GM18861 (cell line): ENCODE measurements around the gene TRAF1.

ENCODE experiments used
- ATAC-seq: cut with Tn5 transposase; IDR thresholded peaks from one replicate; pipeline ENCODE4 v1.9.1; 2021; ENCODE audit not compliant: unreplicated experiment

The TRAF1 gene

GRCh38 chr9:120890320-120891244 lies 36.0 kb downstream of the TRAF1 start:
- no peak for ATAC-seq

DNA sequence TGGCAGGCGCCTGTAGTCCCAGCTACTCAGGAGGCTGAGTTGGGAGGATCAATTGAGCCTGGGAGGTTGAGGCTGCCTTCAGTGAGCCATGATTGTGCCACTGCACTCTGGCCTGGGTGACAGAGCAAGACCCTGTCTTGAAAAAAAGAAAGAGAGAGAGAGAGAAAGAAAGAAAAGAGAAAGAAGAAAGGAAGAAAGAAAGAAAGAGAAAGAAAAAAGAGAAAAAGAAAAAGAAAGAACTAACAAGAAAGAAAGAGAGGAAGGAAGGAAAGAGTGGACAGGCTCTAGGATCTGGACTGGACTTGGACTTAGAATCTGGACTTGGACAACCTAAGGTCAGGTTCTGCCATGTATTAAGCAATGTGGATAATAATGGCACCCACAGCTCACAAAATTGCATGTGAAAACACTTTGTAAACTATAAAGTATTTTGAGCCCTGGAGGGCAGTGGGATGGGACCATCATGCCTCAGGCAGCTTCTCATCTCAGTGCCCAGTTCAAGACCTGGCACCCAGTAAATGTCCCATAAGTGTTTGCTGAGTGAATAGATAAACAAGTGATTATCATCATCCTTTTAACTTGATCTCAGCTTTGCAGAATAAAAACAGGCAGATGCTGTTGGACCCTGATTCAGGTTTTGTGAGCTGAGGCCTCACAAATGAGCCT lies 36.9 kb downstream of the TRAF1 start:
- ATAC-seq: no peak

GRCh38 chr9:120888626-120889025 lies 38.0 kb downstream of the TRAF1 start:
- ATAC-seq: no peak

- no peak for ATAC-seq
Measured at GRCh38 chr9:120886490-120886967, 40.1 kb downstream of the TRAF1 start.

GRCh38 chr9:120885958-120886357 lies 40.6 kb downstream of the TRAF1 start:
- ATAC-seq: no peak

- no peak for ATAC-seq
Measured at GRCh38 chr9:120885457-120885856, 41.1 kb downstream of the TRAF1 start.

DNA sequence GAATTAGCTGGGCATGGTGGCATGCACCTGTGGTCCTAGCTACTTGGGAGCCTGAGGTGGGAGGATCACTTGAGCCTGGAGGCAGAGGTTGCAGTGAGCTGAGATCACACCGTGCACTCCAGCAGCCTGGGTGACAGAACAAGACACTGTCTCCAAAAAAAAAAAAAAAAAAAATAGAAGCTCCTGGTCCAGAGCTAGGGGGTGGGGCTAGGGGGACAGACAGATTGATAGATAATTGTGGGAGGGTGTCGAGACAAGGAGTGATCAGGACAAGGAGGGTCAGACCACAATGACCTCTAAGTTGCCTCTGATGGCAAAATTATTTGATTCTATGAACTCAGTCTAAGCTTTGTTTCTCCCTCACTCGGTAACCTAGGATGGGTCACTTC lies 43.0 kb downstream of the TRAF1 start:
- no peak for ATAC-seq

GRCh38 chr9:120882935-120883607 lies 43.5 kb downstream of the TRAF1 start:
- ATAC-seq: no peak

- ATAC-seq: no peak
Measured at GRCh38 chr9:120879446-120879845, 47.1 kb downstream of the TRAF1 start.

GRCh38 chr9:120878188-120879130 lies 48.1 kb downstream of the TRAF1 start:
- no peak for ATAC-seq

DNA sequence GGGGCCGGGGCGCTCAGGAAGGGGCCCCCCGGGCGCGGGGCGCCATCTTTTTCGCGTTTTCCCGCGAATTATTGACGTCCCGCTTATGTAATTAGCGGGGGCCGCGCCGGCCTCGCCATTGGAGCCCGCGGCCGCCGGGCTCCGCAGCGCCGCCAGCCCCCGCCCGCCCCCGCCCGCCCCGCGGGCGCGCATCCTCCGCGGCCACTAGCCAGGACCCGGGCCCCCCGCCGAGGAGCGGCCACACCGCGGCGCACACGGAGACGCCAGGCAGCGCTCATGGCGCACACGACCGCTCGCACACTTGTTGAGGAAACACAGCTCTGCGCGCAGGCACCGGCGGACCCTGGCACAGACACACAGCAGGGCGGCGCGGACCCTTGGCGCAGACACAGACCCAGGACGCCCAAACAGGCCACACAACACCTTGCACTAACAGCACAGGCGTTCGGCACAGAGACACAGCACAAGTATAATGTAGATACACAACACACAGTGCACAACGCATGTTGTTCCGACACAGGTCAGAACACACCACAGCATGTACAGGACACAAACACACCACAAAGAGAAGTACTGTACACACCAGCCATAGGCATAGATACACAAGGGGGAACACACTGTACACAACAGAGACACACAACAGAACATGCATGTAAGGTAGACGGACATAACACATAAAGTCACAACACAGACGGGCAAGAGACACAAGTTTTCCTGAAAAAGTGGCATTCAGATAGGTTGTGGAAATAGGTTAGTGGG lies 49.1 kb downstream of the TRAF1 start:
- no peak for ATAC-seq

DNA sequence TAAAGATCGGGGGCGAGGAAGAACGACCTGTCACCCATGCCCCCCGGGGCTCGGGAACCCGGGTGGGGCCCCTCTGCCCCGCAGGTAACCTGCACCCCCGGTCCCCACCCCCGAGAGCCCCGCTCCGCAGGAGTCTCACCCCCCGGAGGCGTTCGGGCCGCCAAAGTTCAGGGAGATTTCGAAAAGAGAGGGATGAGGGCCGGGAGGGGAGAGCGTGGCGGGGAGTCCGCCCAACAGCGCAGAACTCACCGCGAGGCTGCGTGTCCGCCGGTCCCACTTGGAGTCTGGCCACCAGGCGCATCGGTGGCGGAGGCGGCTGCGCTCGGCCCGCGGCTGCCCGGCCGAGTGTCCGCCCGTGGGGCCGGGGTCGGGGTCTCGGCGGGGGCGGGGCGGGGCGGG lies 49.8 kb downstream of the TRAF1 start, which contains the start of gene PHF19:
PHF19 (minus strand) TSS at position 347 of the 399 bp plus-strand sequence. CDS start 2,447 bp downstream, outside the sequence.
- no peak for ATAC-seq

DNA sequence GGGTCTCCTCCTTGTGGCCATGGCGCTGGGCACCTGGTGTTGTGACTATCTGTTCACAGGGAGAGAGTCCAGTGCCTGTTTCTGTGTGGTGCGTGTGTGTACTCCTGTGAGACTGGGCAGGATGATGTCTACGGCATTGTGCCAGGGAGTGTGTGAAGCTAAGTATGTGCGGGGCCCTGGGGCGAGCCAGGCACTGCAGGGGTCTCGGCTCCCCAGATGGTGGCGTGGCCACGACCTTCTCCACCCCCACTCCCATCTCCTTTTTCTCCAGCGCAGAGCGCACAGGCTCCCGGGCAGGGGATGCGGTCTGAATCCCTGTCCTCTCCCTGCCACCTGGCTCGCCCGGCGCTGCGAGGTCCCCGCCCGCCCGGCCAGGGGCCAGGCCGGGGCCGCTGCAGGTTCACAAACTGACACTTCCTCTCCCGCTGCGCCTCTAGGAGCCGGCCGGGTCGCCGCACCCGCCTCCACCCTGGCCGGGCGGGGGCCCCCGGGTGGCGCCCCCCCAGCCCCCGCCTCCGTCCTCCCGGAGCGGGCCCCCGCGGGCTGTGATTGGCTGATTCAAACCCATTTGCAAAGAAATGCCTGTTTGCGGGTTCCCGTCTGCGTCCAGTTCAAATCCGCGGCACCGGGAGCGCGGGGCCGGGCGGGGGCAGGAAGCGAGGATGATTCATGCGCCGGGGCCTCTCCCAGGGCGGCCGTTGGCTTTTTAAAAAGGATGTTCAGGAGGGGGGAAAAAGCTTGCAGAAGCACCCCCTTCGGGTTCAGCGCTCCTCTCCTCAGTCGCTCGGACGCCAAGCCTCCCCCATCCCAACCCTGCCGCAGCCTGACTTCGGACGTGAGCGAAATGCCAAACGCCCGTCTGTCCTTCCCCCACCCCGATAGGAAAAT lies 50.4 kb downstream of the TRAF1 start:
- peak; percentile 44 for ATAC-seq

DNA sequence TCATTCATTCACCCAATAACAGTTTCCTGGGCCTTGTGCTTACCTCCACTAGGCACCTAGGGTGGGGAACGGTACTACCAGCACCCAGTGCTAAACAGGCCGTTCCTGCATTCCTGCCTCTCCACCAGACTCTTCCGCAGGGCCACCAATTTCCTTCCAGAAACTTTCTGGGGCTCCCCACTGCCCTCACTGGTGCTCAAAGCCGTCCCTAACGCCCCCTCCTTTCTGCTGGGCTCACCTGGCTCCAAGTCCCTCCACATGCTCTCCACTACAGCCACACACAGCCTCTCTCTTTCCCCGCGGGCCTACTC lies 51.0 kb downstream of the TRAF1 start:
- ATAC-seq: no peak

DNA sequence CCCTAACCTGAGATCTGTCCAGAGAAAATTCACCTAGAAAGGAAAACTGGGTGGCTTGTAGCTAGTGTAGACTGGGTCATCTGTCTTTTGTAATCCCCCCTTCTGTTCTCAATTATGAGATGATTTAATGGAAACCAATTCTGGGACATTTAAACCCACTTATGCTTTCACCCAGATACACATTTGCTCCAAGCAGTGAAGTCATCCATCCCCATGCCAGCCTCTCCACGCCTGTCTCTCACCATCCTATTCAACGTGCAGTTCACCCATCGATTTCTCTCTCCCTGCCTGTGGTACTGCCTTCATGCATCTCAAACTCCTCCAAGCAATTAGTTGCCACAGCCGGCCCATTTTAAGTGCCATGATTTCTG lies 51.4 kb downstream of the TRAF1 start:
- ATAC-seq: no peak

GRCh38 chr9:120874226-120875194 lies 52.1 kb downstream of the TRAF1 start:
- no peak for ATAC-seq

- no peak for ATAC-seq
Measured at GRCh38 chr9:120873512-120873911, 53.1 kb downstream of the TRAF1 start.
